Lower lobe of right lung (tissue), 2 donors: ENCODE measurements around the gene TMEM11. TPM values are rescaled to one million over a fixed set of nuclear protein-coding genes. Genes with fewer than 3 reads are reported as not detected.

Source experiments
- ATAC-seq, 2 donors: fragments of 200-7000 bp; cut with Tn5 transposase; one replicate each; pipeline ENCODE4 v1.9.1; 2020 to 2022; ENCODE audit warnings: mild to moderate bottlenecking in 2 of 2, moderate library complexity in 2 of 2
- DNase-seq: peaks from one replicate; pipeline ENCODE4 v3.0.0-alpha.2; 2020
- H3K27ac ChIP-seq: fragments of 200-600 bp; one replicate; pipeline ENCODE4 v1.8.0; 2022
- H3K27me3 ChIP-seq: fragments of 200-600 bp; one replicate; pipeline ENCODE4 v1.8.0; 2022; ENCODE audit warnings: low read depth
- H3K36me3 ChIP-seq: fragments of 200-600 bp; one replicate; pipeline ENCODE4 v1.8.0; 2022; ENCODE audit warnings: mild to moderate bottlenecking
- H3K4me1 ChIP-seq: fragments of 200-600 bp; one replicate; pipeline ENCODE4 v1.8.0; 2022
- H3K4me3 ChIP-seq: fragments of 200-600 bp; one replicate; pipeline ENCODE4 v1.8.0; 2022; ENCODE audit warnings: mild to moderate bottlenecking
- H3K9me3 ChIP-seq: fragments of 200-600 bp; one replicate; pipeline ENCODE4 v1.8.0; 2022
- CTCF ChIP-seq: fragments of 200-600 bp; IDR thresholded peaks from one replicate; pipeline ENCODE4 v1.8.0; 2022; ENCODE audit warnings: antibody characterized with exemption, mild to moderate bottlenecking
- intact Hi-C: fragments of 100-400 bp; cut with DNase I; formaldehyde crosslinking; loops from one replicate; pipeline ENCODE4 v1.11.0; 2022
- total RNA-seq: library from RNA; stranded (reverse); fragmentation: NEBNext Ultra II Directional; extraction: Animal tissue kit (Norgen Biotek cat#: 25700); gene quantifications from one replicate; pipeline ENCODE4 v1.2.1, GENCODE V29; 2021
- donor health status: DM: no; HTN: yes; CAD: no; lungs with severe emphysema.

TMEM11 gene
- total RNA-seq, 1 donor from 2014 or later, result 20.2 TPM

- intact Hi-C loops, result no loop called here
Observed at GRCh38 chr17:21184570-21184969, 29.4 kb downstream of the TMEM11 start.

DNA sequence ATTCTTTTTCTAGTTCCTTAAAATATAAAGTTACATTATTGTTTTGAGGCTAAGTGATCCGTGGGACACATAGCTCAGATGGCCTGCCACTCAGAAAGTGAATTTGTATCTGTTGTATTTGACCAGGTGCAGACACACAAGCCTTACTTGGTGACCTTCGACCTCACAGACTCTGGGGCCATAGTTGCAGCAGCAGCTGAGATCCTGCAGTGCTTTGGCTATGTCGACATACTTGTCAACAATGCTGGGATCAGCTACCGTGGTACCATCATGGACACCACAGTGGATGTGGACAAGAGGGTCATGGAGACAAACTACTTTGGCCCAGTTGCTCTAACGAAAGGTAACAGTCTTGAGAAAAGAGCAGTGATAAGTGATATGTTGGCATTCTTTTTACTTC, 30.5 kb downstream of the TMEM11 start:
- no peak for TF ChIP-seq CTCF
- no peaks in the 10 kb centered on the region for H3K27me3 ChIP-seq
- no peak overlapping the region for H3K27ac ChIP-seq
- peaks cover 38% of the 10 kb centered on the region for H3K36me3 ChIP-seq
- DNase-seq, result no peak
- H3K9me3 ChIP-seq, result no peaks in the 10 kb centered on the region
- H3K4me3 ChIP-seq, result no peak overlapping the region
- intact Hi-C loops, result no loop called here
- ATAC-seq, result no peak
- peaks cover 10% of the 10 kb centered on the region for H3K4me1 ChIP-seq

More at GRCh38 chr17:21184570-21184969, 29.4 kb downstream of the TMEM11 start:
- TF ChIP-seq CTCF, result no peak
- no peaks in the 10 kb centered on the region for H3K9me3 ChIP-seq
- peaks cover 49% of the 10 kb centered on the region for H3K36me3 ChIP-seq
- no peak for DNase-seq
- H3K4me1 ChIP-seq, result peaks cover 10% of the 10 kb centered on the region
- ATAC-seq, result no peak
- no peak overlapping the region for H3K4me3 ChIP-seq
- H3K27ac ChIP-seq, result no peak overlapping the region
- H3K27me3 ChIP-seq, result no peaks in the 10 kb centered on the region

GRCh38 chr17:21177854-21178600, 35.9 kb downstream of the TMEM11 start:
- Histone ChIP-seq H3K36me3 (peaks cover 33% of the 10 kb centered on the region), H3K27me3 (no peaks in the 10 kb centered on the region), H3K27ac (no peak overlapping the region), H3K4me1 (peaks cover 4% of the 10 kb centered on the region), H3K9me3 (no peaks in the 10 kb centered on the region), H3K4me3 (no peak overlapping the region)
- no peak for TF ChIP-seq CTCF
- intact Hi-C loops, result no loop called here
- ATAC-seq (no peak), DNase-seq (no peak)

- peaks cover 4% of the 10 kb centered on the region for H3K4me1 ChIP-seq
- intact Hi-C loops, result no loop called here
- H3K27me3 ChIP-seq, result no peaks in the 10 kb centered on the region
- H3K9me3 ChIP-seq, result no peaks in the 10 kb centered on the region
- H3K4me3 ChIP-seq, result no peak overlapping the region
- ATAC-seq (peak in 1 of 2 donors; percentile 20), DNase-seq (no peak)
- H3K36me3 ChIP-seq, result peaks cover 40% of the 10 kb centered on the region
- no peak overlapping the region for H3K27ac ChIP-seq
- no peak for TF ChIP-seq CTCF
Observed at GRCh38 chr17:21177401-21177800, 36.6 kb downstream of the TMEM11 start.

- DNase-seq (no peak), ATAC-seq (no peak)
- intact Hi-C loops, result no loop called here
- Histone ChIP-seq H3K9me3 (no peaks in the 10 kb centered on the region), H3K4me1 (peaks cover 4% of the 10 kb centered on the region), H3K27ac (no peak overlapping the region), H3K36me3 (peaks cover 45% of the 10 kb centered on the region), H3K4me3 (no peak overlapping the region), H3K27me3 (no peaks in the 10 kb centered on the region)
- no peak for TF ChIP-seq CTCF
Observed at GRCh38 chr17:21176773-21177395, 37.1 kb downstream of the TMEM11 start.
